K562 (cell line): ENCODE data around the gene SMC6. TPM values are rescaled to one million over a fixed set of nuclear protein-coding genes. Genes with fewer than 3 reads are reported as not detected.

ENCODE experiments used
- ATAC-seq: fragments of 200-7000 bp; cut with Tn5 transposase; 3 replicates; pipeline ENCODE4 v1.9.1; 2020; ENCODE audit warnings: moderate library complexity
- BruUV-seq: library from RNA; stranded (reverse); fragments of 400-500 nt; replicated peaks from 2 replicates; lab custom pipeline; 2021; lab: Mats Ljungman, UMichigan
- CTCF ChIA-PET: fragments of 300-600 bp; formaldehyde crosslinking; extraction: SDS; loops from one replicate; lab custom pipeline; 2021; ENCODE audit warnings: low intra/inter-chr PET ratio; lab: Yijun Ruan, JAX
- POLR2A ChIA-PET: fragments of 300-600, 350-650 bp; sonication (Branson Sonifier 250); formaldehyde crosslinking; extraction: SDS; loops from one replicate; lab custom pipeline; 2021; ENCODE audit warnings: antibody characterized with exemption, inconsistent platforms; lab: Yijun Ruan, JAX
- DNase-seq, 4 experiments: peaks; one replicate each; pipeline versions ENCODE4 v3.0.0 to v3.0.0-alpha.2; 2011 to 2018; ENCODE audit warnings: low spot score in 3 of 4, mixed read lengths in 3 of 4; ENCODE audit errors: extremely low read depth in 1 of 4
- FAIRE-seq: peaks from 2 replicates; lab custom pipeline; 2011; peaks lifted over from hg19 to GRCh38; lab: Jason Lieb, UNC
- H2AFZ ChIP-seq: 2 replicates; pipeline ENCODE4 v1.6.0; 2011; ENCODE audit warnings: low read depth, low read length, control low read depth, inconsistent platforms
- H3K27ac ChIP-seq: fragments of 200-600 bp; 3 replicates; pipeline ENCODE4 v1.8.0; 2011; ENCODE audit warnings: low read depth, mild to moderate bottlenecking, control low read depth, inconsistent platforms, low read length, moderate library complexity, mixed read lengths; ENCODE audit errors: extremely low read depth
- H3K27me3 ChIP-seq, 2 experiments: fragments of 300-600 bp in 1 of 2; 2 replicates in 1 of 2; 3 replicates in 1 of 2; pipeline versions ENCODE4 v1.6.0 to v1.8.0; 2011; ENCODE audit warnings: inconsistent platforms in 2 of 2, low read length in 2 of 2, mild to moderate bottlenecking in 1 of 2, mixed read lengths in 1 of 2, moderate library complexity in 1 of 2; ENCODE audit not compliant: control insufficient read depth in 2 of 2, insufficient read depth in 2 of 2
- H3K36me3 ChIP-seq: fragments of 300-600 bp; 3 replicates; pipeline ENCODE4 v1.8.0; 2011; ENCODE audit warnings: mild to moderate bottlenecking, low read length, inconsistent platforms; ENCODE audit not compliant: control insufficient read depth, insufficient read depth
- H3K4me1 ChIP-seq, 2 experiments: fragments of 200-600 bp in 1 of 2; replicated peaks in 1 of 2; 2 replicates in 1 of 2; 3 replicates in 1 of 2; pipeline versions ENCODE4 v1.5.1 to v1.8.0; 2011; ENCODE audit warnings: inconsistent platforms in 2 of 2, low read length in 2 of 2, mild to moderate bottlenecking in 1 of 2, mixed read lengths in 1 of 2, moderate library complexity in 1 of 2; ENCODE audit not compliant: control insufficient read depth in 2 of 2, insufficient read depth in 2 of 2
- H3K4me2 ChIP-seq: 2 replicates; pipeline ENCODE4 v1.6.1; 2011; ENCODE audit warnings: low read length, control low read depth, inconsistent platforms, mixed read lengths; ENCODE audit not compliant: insufficient read depth
- H3K4me3 ChIP-seq: fragments of 200-600 bp; sonication (generic), shearing (Covaris generic); 2 replicates; pipeline ENCODE4 v1.5.1; 2016; ENCODE audit warnings: control low read depth, inconsistent platforms
- H3K79me2 ChIP-seq: fragments of 200-600 bp; 3 replicates; pipeline ENCODE4 v1.8.0; 2011; ENCODE audit warnings: low read length, inconsistent platforms; ENCODE audit not compliant: control insufficient read depth, insufficient read depth
- H3K9ac ChIP-seq, 2 experiments: 2 replicates each; pipeline versions ENCODE4 v1.6.0 to v1.6.1; 2011; ENCODE audit warnings: low read depth in 2 of 2, low read length in 2 of 2, control low read depth in 1 of 2, inconsistent platforms in 1 of 2, mild to moderate bottlenecking in 1 of 2, mixed read lengths in 1 of 2; ENCODE audit not compliant: insufficient read depth in 1 of 2
- H3K9me1 ChIP-seq: one replicate; pipeline ENCODE4 v1.6.0; 2011; ENCODE audit warnings: inconsistent platforms, mild to moderate bottlenecking, low read length, moderate library complexity; ENCODE audit not compliant: control insufficient read depth, insufficient read depth
- H3K9me3 ChIP-seq: replicated peaks from 2 replicates; pipeline ENCODE4 v1.5.1; 2011; ENCODE audit warnings: low read depth, low read length, inconsistent platforms; ENCODE audit not compliant: control insufficient read depth, insufficient read depth
- H4K20me1 ChIP-seq: replicated peaks from 2 replicates; pipeline ENCODE4 v1.6.1; 2011; ENCODE audit warnings: low read length, inconsistent platforms, mixed read lengths; ENCODE audit not compliant: control insufficient read depth, insufficient read depth
- AFF4 ChIP-seq: sonication (generic); formaldehyde crosslinking; IDR thresholded peaks from 2 replicates; pipeline ENCODE4 v1.8.0; 2023; ENCODE audit warnings: mild to moderate bottlenecking, missing genetic modification reagents
- CC2D1A ChIP-seq: fragments of 450-650 bp; IDR thresholded peaks from 2 replicates; pipeline ENCODE4 v1.6.1; 2017; ENCODE audit warnings: mild to moderate bottlenecking
- CLOCK ChIP-seq: fragments of 250-450 bp; sonication (Bioruptor Pico); IDR thresholded peaks from 2 replicates; pipeline ENCODE4 v1.4.0; 2020; ENCODE audit warnings: mild to moderate bottlenecking, moderate library complexity, borderline replicate concordance
- CREB3 ChIP-seq: fragments of 450-650 bp; conservative IDR thresholded peaks from 2 replicates; pipeline ENCODE4 v1.6.1; 2016; ENCODE audit warnings: missing genetic modification characterization, low read depth, mild to moderate bottlenecking, missing compliant biosample characterization, moderate library complexity
- EZH2 ChIP-seq: IDR thresholded peaks from 2 replicates; pipeline ENCODE4 v1.6.1; 2012; ENCODE audit warnings: low read depth, mild to moderate bottlenecking, inconsistent platforms, low read length, borderline replicate concordance
- GATAD2A ChIP-seq: fragments of 450-650 bp; IDR thresholded peaks from 2 replicates; pipeline ENCODE4 v1.6.1; 2017
- MAFF ChIP-seq: IDR thresholded peaks from 2 replicates; pipeline ENCODE4 v1.6.1; 2012; ENCODE audit warnings: low read length, improper control_type of control experiment
- MAZ ChIP-seq, 2 experiments: fragments of 450-650 bp in 1 of 2; sonication (generic) in 1 of 2; formaldehyde crosslinking; IDR thresholded peaks in 1 of 2; conservative IDR thresholded peaks in 1 of 2; 2 replicates each; pipeline versions ENCODE4 v1.4.0 to v1.5.0; 2020; ENCODE audit warnings: mild to moderate bottlenecking in 1 of 2, missing genetic modification reagents in 1 of 2
- MTA1 ChIP-seq: fragments of 450-650 bp; IDR thresholded peaks from 2 replicates; pipeline ENCODE4 v1.6.1; 2017; ENCODE audit warnings: borderline replicate concordance
- TAF7 ChIP-seq: fragments of 450-650 bp; IDR thresholded peaks from 2 replicates; pipeline ENCODE4 v1.6.1; 2016; ENCODE audit warnings: missing genetic modification characterization, missing compliant biosample characterization
- THAP7 ChIP-seq: fragments of 250-450 bp; sonication (Bioruptor Pico); IDR thresholded peaks from 2 replicates; pipeline ENCODE4 v1.5.0; 2021
- ZNF212 ChIP-seq: fragments of 450-650 bp; formaldehyde crosslinking; IDR thresholded peaks from 2 replicates; pipeline ENCODE4 v1.4.0; 2020; ENCODE audit warnings: mild to moderate bottlenecking
- ZNF507 ChIP-seq: conservative IDR thresholded peaks from 2 replicates; pipeline ENCODE4 v1.6.1; 2017; ENCODE audit warnings: missing genetic modification characterization, missing compliant biosample characterization
- ZNF668 ChIP-seq: fragments of 250-450 bp; sonication (Bioruptor Pico); IDR thresholded peaks from 2 replicates; pipeline ENCODE4 v1.8.0; 2022; ENCODE audit warnings: mild to moderate bottlenecking, inconsistent platforms
- WGBS: fragments of 100-300 bp; shearing (Covaris generic); methylation state at CpG from one replicate; pipeline ENCODE4 v1.1.6; 2016; ENCODE audit warnings: low coverage, mixed read lengths; ENCODE audit not compliant: insufficient coverage; ENCODE audit errors: missing lambda C conversion rate; 5-methylcytosine and 5-hydroxymethylcytosine counted together
- in situ Hi-C: fragments of 300-500 bp; cut with MboI; formaldehyde crosslinking; loops from 4 replicates; pipeline ENCODE4 v1.15.0; 2018; ENCODE audit warnings: inconsistent platforms, mixed read lengths
- intact Hi-C: fragments of 100-400 bp; cut with micrococcal nuclease; formaldehyde crosslinking; loops from 2 replicates; pipeline ENCODE4 v1.14.2; 2022
- polyA plus RNA-seq, 8 experiments: library from polyadenylated mRNA; depleted of rRNA in 4 of 8; stranded (reverse) in 5 of 8; unstranded in 3 of 8; fragments of >200 nt; fragmentation: Nextera tagmentation in 2 of 8; fragmentation: Illumina TruSeq in 1 of 8; extraction: Ambion mirVana in 2 of 8; extraction: Trizol in 1 of 8; gene quantifications; 2 replicates each; pipeline versions ENCODE4 v1.2.1 to v1.2.3, GENCODE V29; 2011 to 2014; ENCODE audit warnings: inconsistent platforms in 1 of 8, missing spikeins in 1 of 8
- total RNA-seq, 7 experiments: library from RNA; depleted of rRNA in 6 of 7; stranded (reverse); fragments of >200 nt in 6 of 7; fragmentation: Illumina TruSeq in 2 of 7; extraction: Trizol in 2 of 7; gene quantifications; 2 replicates each; pipeline versions ENCODE4 v1.2.1 to v1.2.3, GENCODE V29; 2011 to 2021; ENCODE audit warnings: low replicate concordance in 1 of 7

Gene SMC6
- total and polyA plus RNA-seq, 9 of the 15 experiments (the other 6 are each of a cell fraction or from before 2014, with no cell fraction given): 14.2 to 75.9 (median 47.7) TPM

GRCh38 chr2:17798338-17798737 is 44.7 kb upstream of the SMC6 start (continued):
- TF ChIP-seq CC2D1A (no peak), CLOCK (CRISPR knock-in tag) (no peak), GATAD2A (no peak)

GRCh38 chr2:17795309-17795708 is 41.7 kb upstream of the SMC6 start:
- intact Hi-C loops (no loop called here), in situ Hi-C loops (no loop called here)
- ATAC-seq (no peak), FAIRE-seq (no peak), DNase-seq (no peak)
- Histone ChIP-seq H3K4me2 (no peak overlapping the region), H2AFZ (no peak overlapping the region), H3K36me3 (no peaks in the 10 kb centered on the region), H3K4me3 (no peak overlapping the region), H3K27me3 (peaks cover 9 to 33% of the 10 kb centered on the region in 2 experiments; a peak in 4 of 5 replicates), H3K4me1 (no peaks in the 10 kb centered on the region), H3K27ac (no peak overlapping the region), H4K20me1 (no peaks in the 10 kb centered on the region), H3K79me2 (no peaks in the 10 kb centered on the region), H3K9me1 (no peaks in the 10 kb centered on the region), H3K9me3 (no peaks in the 10 kb centered on the region), H3K9ac (no peak overlapping the region)
- POLR2A ChIA-PET: interaction anchor here (1.0 to 1.2 kb wide), 2 partner anchors 18 to 119 kb away, joined by 3 read pairs; no protein-coding TSS in a partner anchor
- CTCF ChIA-PET: no interaction called here
- no TSS peak for BruUV-seq
- WGBS: 4% methylated on average over 5 of the region's 5 CpGs
- no peak for TF ChIP-seq CREB3
- TF ChIP-seq ZNF668 (CRISPR knock-in tag): no peak
- TF ChIP-seq ZNF507 (tag): no peak
- no peak for TF ChIP-seq ZNF212 (CRISPR knock-in tag)
- no peak for TF ChIP-seq MTA1
- TF ChIP-seq THAP7: no peak
- TF ChIP-seq EZH2: no peak
- no peak for TF ChIP-seq AFF4 (CRISPR knock-in tag)
- TF ChIP-seq TAF7 (tag): no peak
- TF ChIP-seq MAFF: no peak
- no peak for TF ChIP-seq MAZ (CRISPR knock-in tag; conservative IDR thresholded peaks at IDR 0.05 in 1 of 2, IDR thresholded peaks at IDR 0.05 in 1 of 2)
